Measurements from ENCODE around the gene IL13.

Gene IL13

GRCh38 chr5:132655821-132656773, 1.9 kb upstream of the IL13 start:
- DNase-seq (ENCODE audit: low spot score), result no peak

GRCh38 chr5:132656774-132657355, 1.1 kb upstream of the IL13 start:
- no peak for DNase-seq (ENCODE audit: low spot score)

GRCh38 chr5:132658381-132659302, 669 bp downstream of the IL13 start:
- DNase-seq (ENCODE audit: low spot score), result no peak

GRCh38 chr5:132659598-132660493, 1.9 kb downstream of the IL13 start:
- DNase-seq (ENCODE audit: low spot score), result no peak

- DNase-seq (ENCODE audit: low spot score), result no peak
Observed at GRCh38 chr5:132661231-132662003, 3.4 kb downstream of the IL13 start.

GRCh38 chr5:132662004-132662401, 4.0 kb downstream of the IL13 start:
- DNase-seq (ENCODE audit: low spot score), result no peak

GRCh38 chr5:132662925-132663770, 5.2 kb downstream of the IL13 start:
- no peak for DNase-seq (ENCODE audit: low spot score)

GRCh38 chr5:132663771-132664695, 6.1 kb downstream of the IL13 start:
- no peak for DNase-seq (ENCODE audit: low spot score)

- no peak for DNase-seq (ENCODE audit: low spot score)
Observed at GRCh38 chr5:132664696-132665209, 6.8 kb downstream of the IL13 start.

GRCh38 chr5:132665574-132666080, 7.7 kb downstream of the IL13 start:
- no peak for DNase-seq (ENCODE audit: low spot score)

- DNase-seq (ENCODE audit: low spot score), result no peak
Observed at GRCh38 chr5:132666310-132667123, 8.5 kb downstream of the IL13 start.

- DNase-seq (ENCODE audit: low spot score), result no peak
Observed at GRCh38 chr5:132667309-132667708, 9.3 kb downstream of the IL13 start.

GRCh38 chr5:132667761-132668705, 10.1 kb downstream of the IL13 start:
- no peak for DNase-seq (ENCODE audit: low spot score)

- no peak for DNase-seq (ENCODE audit: low spot score)
Observed at GRCh38 chr5:132668706-132669454, 10.9 kb downstream of the IL13 start.

- DNase-seq (ENCODE audit: low spot score), result no peak
Observed at GRCh38 chr5:132669455-132669820, 11.5 kb downstream of the IL13 start.
